ENCODE results near the gene WDR37.

GRCh38 chr10:1154531-1155295 is 98.5 kb downstream of the WDR37 start:
- TF ChIP-seq, protein P1, sequence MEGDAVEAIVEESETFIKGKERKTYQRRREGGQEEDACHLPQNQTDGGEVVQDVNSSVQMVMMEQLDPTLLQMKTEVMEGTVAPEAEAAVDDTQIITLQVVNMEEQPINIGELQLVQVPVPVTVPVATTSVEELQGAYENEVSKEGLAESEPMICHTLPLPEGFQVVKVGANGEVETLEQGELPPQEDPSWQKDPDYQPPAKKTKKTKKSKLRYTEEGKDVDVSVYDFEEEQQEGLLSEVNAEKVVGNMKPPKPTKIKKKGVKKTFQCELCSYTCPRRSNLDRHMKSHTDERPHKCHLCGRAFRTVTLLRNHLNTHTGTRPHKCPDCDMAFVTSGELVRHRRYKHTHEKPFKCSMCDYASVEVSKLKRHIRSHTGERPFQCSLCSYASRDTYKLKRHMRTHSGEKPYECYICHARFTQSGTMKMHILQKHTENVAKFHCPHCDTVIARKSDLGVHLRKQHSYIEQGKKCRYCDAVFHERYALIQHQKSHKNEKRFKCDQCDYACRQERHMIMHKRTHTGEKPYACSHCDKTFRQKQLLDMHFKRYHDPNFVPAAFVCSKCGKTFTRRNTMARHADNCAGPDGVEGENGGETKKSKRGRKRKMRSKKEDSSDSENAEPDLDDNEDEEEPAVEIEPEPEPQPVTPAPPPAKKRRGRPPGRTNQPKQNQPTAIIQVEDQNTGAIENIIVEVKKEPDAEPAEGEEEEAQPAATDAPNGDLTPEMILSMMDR (conservative IDR thresholded peaks at IDR 0.05; ENCODE audit: low read depth, low read length) = no peak
- no peak for TF ChIP-seq EZH2phosphoT487 (IDR thresholded peaks at IDR 0.05; ENCODE audit: borderline replicate concordance, low read length)
- no peak for TF ChIP-seq EZH2 (IDR thresholded peaks at IDR 0.05; ENCODE audit: low read length, unreplicated experiment)
